Type B pancreatic cell (in vitro differentiated cells): Measurements from ENCODE around the gene KDM8. TPM values are rescaled to one million over a fixed set of nuclear protein-coding genes. Genes with fewer than 3 reads are reported as not detected.

Experiments used
- total RNA-seq: library from RNA; stranded (reverse); gene quantifications from 2 replicates; pipeline ENCODE4 v1.2.1, GENCODE V29; 2021; ENCODE audit warnings: low replicate concordance

The KDM8 gene
- total RNA-seq, 1 donor from 2014 or later = 11.1 TPM

Other genes with a start within 250 kb of the KDM8 start
- 0.43 TPM in 1 of 2 replicates, not detected in the other for gene C16orf82, start 136.6 kb upstream of the KDM8 start, total RNA-seq
- 27.1 and 33.3 TPM in 2 replicates for gene NSMCE1, start 65.2 kb downstream of the KDM8 start, total RNA-seq
- gene IL4R, start 110.4 kb downstream of the KDM8 start, total RNA-seq = 12.3 and 22.1 TPM in 2 replicates
- gene IL21R, start 198.6 kb downstream of the KDM8 start, total RNA-seq = 0.29 TPM in 1 of 2 replicates, not detected in the other